HG03575 (cell line): ENCODE data around the gene CDC42SE1.

Experiments used
- ATAC-seq: cut with Tn5 transposase; IDR thresholded peaks from one replicate; pipeline ENCODE4 v1.9.1; 2021; ENCODE audit not compliant: unreplicated experiment, insufficient number of reproducible peaks, low FRiP score; ENCODE audit errors: extremely low read depth

The CDC42SE1 gene

GRCh38 chr1:151011154-151011850 is 48.1 kb downstream of the CDC42SE1 start:
- no peak for ATAC-seq

GRCh38 chr1:151010346-151010726 is 49.1 kb downstream of the CDC42SE1 start:
- no peak for ATAC-seq

DNA sequence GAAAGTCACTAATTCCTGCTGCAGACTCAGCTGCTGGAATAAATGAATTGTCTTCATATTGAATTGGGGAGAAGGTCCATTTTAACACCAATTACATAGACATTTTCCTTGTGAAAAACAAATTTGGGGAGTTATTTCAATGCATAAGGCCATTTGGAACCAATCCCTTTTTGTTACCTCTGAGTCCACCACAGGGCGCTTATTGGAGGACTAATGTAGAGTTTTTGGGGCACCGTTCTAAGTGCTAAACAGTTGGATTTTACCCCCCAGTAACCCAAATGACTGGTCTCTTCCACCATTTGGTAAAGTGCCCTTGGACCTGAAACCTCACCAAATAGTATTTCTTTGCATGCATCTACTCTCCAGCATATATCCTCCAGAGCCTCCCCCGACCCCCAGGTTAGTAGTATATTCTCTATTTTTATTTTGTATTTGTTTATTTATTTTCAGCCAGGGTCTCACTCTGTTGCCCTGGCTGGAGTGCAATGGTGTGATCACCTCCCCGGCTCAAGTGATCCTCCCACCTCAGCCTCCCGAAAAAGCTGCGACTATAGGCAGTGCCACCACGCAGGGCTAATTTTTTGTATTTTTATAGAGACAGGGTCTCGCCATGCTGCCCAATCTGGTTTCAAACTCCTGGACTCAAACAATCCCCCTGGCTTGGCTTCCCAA is 49.6 kb downstream of the CDC42SE1 start:
- ATAC-seq, result no peak

GRCh38 chr1:151009206-151009587 is 50.2 kb downstream of the CDC42SE1 start:
- ATAC-seq, result no peak

DNA sequence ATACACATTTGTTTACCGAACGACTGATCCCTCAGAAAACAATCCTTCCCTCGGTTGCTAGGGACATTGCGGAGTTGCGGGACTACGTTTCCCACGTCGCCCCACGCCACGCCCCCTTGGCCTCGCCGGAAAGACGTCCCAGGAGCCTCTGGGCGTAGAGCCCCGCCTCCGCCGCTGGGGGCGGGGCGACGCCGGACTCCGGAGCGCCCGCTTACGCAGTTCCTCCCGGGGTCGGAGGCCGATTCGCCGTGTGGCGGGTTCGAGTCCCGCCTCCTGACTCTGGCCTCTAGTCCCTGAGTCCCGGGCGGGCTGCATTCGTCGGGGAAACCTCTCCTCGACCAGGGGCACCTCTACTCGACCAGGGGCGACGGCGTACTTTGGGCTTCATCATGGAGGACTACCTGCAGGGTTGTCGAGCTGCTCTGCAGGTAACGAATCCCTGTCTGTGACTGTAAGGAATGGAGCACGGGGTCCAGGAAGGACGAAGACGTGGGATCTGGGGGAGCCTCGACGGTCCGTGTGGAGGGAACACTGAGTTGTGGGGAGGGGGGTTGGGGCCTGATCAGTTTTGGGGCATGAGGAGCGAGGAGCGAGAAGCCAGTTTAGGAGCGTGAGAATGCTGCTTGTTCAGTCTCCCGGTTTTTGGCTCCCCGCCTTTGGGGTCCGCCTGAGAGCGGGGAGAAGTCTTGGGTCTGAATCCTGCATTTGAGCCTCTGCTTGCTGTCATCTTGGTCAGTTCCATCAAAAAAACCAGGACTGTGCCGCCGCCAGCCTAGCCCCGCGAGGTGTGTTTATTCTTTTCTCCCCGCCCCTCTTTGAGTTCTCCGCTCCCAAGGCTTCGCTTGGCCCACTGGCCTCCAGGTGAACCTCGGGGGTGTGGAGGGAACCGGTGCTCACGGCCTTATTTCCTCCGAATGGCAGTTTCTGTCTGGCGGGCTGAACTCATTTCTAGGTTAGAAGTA is 50.9 kb downstream of the CDC42SE1 start, which contains the start of gene PRUNE1:
PRUNE1 (plus strand) TSS at position 206 of the 962 bp plus-strand sequence; CDS start at position 390, 184 bp downstream.
- no peak for ATAC-seq

DNA sequence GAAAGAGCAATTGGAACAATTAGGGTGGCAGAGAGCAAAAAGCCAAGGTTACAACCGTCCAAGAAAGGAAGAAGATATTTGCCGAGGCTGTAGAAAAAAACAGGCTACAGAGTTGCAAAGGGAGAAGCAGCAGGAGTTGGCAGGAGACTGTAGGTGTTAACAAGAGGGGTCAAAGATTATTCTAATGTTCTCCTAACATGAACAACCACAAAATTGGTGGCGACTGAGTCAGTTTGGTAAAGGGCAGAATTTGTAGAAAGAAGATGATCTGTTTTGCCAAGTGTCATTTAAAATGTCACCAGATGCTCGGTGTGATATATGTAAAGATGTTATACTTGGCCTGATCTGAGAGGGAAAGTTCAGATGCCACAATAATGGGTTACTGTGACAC is 51.6 kb downstream of the CDC42SE1 start:
- ATAC-seq, result no peak

GRCh38 chr1:151006327-151007052 is 52.9 kb downstream of the CDC42SE1 start, which contains the start of gene MINDY1:
Gene MINDY1 (minus strand): TSS chr1:151006902. CDS start chr1:151002617, 4,285 bp downstream.
- no peak for ATAC-seq

GRCh38 chr1:151005729-151006319 is 53.6 kb downstream of the CDC42SE1 start:
- no peak for ATAC-seq

GRCh38 chr1:151003180-151003579 is 56.2 kb downstream of the CDC42SE1 start:
- no peak for ATAC-seq

DNA sequence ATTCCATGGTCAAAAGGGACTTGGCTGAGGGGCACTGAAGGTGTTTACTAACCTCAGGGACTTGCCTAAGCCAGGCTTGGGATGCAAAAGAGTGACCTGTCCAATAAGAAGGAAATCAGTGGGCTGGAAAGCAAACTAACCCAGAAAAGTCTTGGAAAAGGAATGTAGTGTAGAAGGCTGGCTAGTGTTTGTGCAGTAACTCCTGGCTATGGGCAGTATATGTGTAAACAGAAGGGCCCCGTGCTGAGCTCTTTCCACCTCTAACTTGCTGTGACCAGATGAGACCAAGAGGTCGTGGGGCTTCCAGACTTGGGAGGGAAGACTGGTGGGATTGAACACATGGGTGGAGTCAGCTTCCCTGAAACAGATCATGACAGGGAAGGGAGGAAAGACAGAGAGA is 56.8 kb downstream of the CDC42SE1 start:
- no peak for ATAC-seq

- no peak for ATAC-seq
Observed at GRCh38 chr1:151002051-151002450, 57.4 kb downstream of the CDC42SE1 start.

DNA sequence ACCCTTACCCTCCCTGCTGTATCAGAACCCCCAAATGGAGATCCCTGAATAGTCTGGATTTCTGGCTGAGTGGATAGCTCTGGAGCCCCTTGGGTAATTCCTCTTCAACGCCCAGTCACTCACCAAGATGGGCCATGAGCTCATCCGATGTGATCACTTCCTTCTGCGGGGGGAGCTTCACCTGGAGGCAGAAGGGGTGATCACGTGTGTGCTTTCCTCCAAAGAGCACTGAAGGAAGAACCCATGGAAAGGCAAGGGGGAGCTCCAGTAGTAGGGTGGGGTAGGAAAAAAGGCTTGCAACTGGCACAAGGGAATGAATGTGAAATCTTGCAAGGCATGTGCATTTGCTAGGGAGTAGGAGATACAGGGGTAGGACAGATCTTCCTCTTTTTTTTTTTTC is 57.8 kb downstream of the CDC42SE1 start:
- no peak for ATAC-seq
